Peyer's patch (tissue), 4 donors: ENCODE data around the gene VAV2.

Source experiments
- POLR2A ChIP-seq, 2 donors: fragments of 450-650 bp; IDR thresholded peaks; one replicate each; pipeline ENCODE4 v1.5.1; 2017; ENCODE audit warnings: antibody characterized with exemption in 2 of 2, mild to moderate bottlenecking in 2 of 2, moderate library complexity in 2 of 2
- TF ChIP-seq, protein P1 (sequence below), 6 experiments: fragments of 450-650 bp in 4 of 6; fragments of 200-600 bp in 2 of 6; sonication (generic) in 1 of 6; IDR thresholded peaks; one replicate each; pipeline ENCODE4 v1.5.1; 2017 to 2019; ENCODE audit warnings: antibody characterized with exemption in 6 of 6, mild to moderate bottlenecking in 3 of 6, moderate library complexity in 1 of 6

GRCh38 chr9:133895335-133895734, 96.8 kb downstream of the VAV2 start:
- TF ChIP-seq, protein P1, sequence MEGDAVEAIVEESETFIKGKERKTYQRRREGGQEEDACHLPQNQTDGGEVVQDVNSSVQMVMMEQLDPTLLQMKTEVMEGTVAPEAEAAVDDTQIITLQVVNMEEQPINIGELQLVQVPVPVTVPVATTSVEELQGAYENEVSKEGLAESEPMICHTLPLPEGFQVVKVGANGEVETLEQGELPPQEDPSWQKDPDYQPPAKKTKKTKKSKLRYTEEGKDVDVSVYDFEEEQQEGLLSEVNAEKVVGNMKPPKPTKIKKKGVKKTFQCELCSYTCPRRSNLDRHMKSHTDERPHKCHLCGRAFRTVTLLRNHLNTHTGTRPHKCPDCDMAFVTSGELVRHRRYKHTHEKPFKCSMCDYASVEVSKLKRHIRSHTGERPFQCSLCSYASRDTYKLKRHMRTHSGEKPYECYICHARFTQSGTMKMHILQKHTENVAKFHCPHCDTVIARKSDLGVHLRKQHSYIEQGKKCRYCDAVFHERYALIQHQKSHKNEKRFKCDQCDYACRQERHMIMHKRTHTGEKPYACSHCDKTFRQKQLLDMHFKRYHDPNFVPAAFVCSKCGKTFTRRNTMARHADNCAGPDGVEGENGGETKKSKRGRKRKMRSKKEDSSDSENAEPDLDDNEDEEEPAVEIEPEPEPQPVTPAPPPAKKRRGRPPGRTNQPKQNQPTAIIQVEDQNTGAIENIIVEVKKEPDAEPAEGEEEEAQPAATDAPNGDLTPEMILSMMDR (IDR thresholded peaks at IDR 0.05): no peak
- TF ChIP-seq POLR2A (IDR thresholded peaks at IDR 0.05): no peak
